DOHH2 (cell line): ENCODE data around the gene POP4.

Experiments
- H3F3A ChIP-seq: fragments of 200-600 bp; sonication (generic), shearing (Covaris generic); 2 replicates; pipeline ENCODE4 v1.6.0; 2016; ENCODE audit warnings: antibody characterized with exemption, mild to moderate bottlenecking; ENCODE audit not compliant: control insufficient read depth, insufficient read depth
- H3K27ac ChIP-seq: fragments of 200-600 bp; sonication (generic); 2 replicates; pipeline ENCODE4 v1.5.1; 2014; ENCODE audit warnings: low read depth, mild to moderate bottlenecking, low read length, moderate library complexity
- H3K27me3 ChIP-seq: fragments of 200-600 bp; sonication (generic); 2 replicates; pipeline ENCODE4 v1.6.1; 2014; ENCODE audit warnings: mild to moderate bottlenecking, low read length, mixed read lengths; ENCODE audit not compliant: control insufficient read depth
- H3K36me3 ChIP-seq: fragments of 200-600 bp; sonication (generic); 2 replicates; pipeline ENCODE4 v1.6.1; 2014; ENCODE audit warnings: mild to moderate bottlenecking, low read length, moderate library complexity, mixed read lengths; ENCODE audit not compliant: control insufficient read depth
- H3K4me1 ChIP-seq: fragments of 200-600 bp; sonication (generic); 2 replicates; pipeline ENCODE4 v1.6.1; 2014; ENCODE audit warnings: mild to moderate bottlenecking, low read length, mixed read lengths; ENCODE audit not compliant: control insufficient read depth
- H3K4me2 ChIP-seq: fragments of 200-600 bp; sonication (generic); 2 replicates; pipeline ENCODE4 v1.6.0; 2014; ENCODE audit warnings: mild to moderate bottlenecking, low read length, moderate library complexity
- H3K4me3 ChIP-seq: fragments of 200-600 bp; sonication (generic); 2 replicates; pipeline ENCODE4 v1.5.1; 2014; ENCODE audit warnings: mild to moderate bottlenecking, low read length, mixed read lengths
- H3K79me2 ChIP-seq: fragments of 200-600 bp; sonication (generic); 2 replicates; pipeline ENCODE4 v1.6.1; 2014; ENCODE audit warnings: mild to moderate bottlenecking, low read length, mixed read lengths; ENCODE audit not compliant: control insufficient read depth
- H3K9me2 ChIP-seq: fragments of 200-600 bp; sonication (generic); replicated peaks from 2 replicates; pipeline ENCODE4 v1.6.1; 2014; ENCODE audit warnings: mild to moderate bottlenecking, low read length, mixed read lengths; ENCODE audit not compliant: control insufficient read depth
- H3K9me3 ChIP-seq: fragments of 200-600 bp; sonication (generic); 2 replicates; pipeline ENCODE4 v1.6.1; 2014; ENCODE audit warnings: antibody characterized with exemption, low read length, mixed read lengths; ENCODE audit not compliant: control insufficient read depth, insufficient read depth
- H4K20me1 ChIP-seq: fragments of 200-600 bp; sonication (generic); 2 replicates; pipeline ENCODE4 v1.6.0; 2014; ENCODE audit warnings: low read depth, mild to moderate bottlenecking, antibody characterized with exemption, low read length, moderate library complexity; ENCODE audit not compliant: control insufficient read depth, insufficient read depth
- CTCF ChIP-seq: fragments of 200-600 bp; sonication (generic); IDR thresholded peaks from one replicate; pipeline ENCODE4 v1.5.1; 2014; ENCODE audit warnings: antibody characterized with exemption, mild to moderate bottlenecking, low read depth, low read length; ENCODE audit not compliant: poor library complexity, severe bottlenecking
- EZH2phosphoT487 ChIP-seq: fragments of 200-600 bp; sonication (generic); IDR thresholded peaks from 2 replicates; pipeline ENCODE4 v1.6.1; 2017; ENCODE audit warnings: borderline replicate concordance, mild to moderate bottlenecking, antibody characterized with exemption, low read length, moderate library complexity, mixed read lengths

POP4 gene

GRCh38 chr19:29612801-29613595 lies 6.9 kb downstream of the POP4 start:
- H3K27ac ChIP-seq: no peak overlapping the region
- no peaks in the 10 kb centered on the region for H3K9me2 ChIP-seq
- no peaks in the 10 kb centered on the region for H3K27me3 ChIP-seq
- H3K4me2 ChIP-seq: no peak overlapping the region
- H3K4me3 ChIP-seq: no peak overlapping the region
- peaks cover 13% of the 10 kb centered on the region for H3K4me1 ChIP-seq
- TF ChIP-seq CTCF (no peak), EZH2phosphoT487 (no peak)
- H3K79me2 ChIP-seq: no peaks in the 10 kb centered on the region
- H3F3A ChIP-seq: no peaks in the 10 kb centered on the region
- peaks cover 70% of the 10 kb centered on the region for H3K36me3 ChIP-seq
- no peaks in the 10 kb centered on the region for H3K9me3 ChIP-seq
- H4K20me1 ChIP-seq: no peaks in the 10 kb centered on the region

DNA sequence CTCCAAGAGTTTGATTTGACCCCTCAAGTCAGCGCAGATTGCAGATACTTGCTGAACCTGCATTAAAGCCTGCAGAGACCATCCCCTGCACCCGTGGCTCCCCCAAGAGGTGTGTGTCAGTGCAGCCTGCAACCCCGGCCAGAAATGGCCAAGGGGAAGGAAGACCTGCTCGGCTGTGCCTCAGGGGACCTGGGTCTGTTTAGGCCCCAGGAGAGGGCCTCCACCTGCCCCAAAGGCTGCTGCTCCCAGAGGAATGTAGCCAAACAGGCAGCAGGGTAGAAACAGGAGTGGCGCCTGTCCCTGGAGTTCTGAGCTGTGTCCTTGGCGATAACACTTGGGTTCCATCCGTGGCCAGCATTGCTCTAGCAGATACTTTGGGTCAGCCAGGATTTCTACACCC lies 8.0 kb downstream of the POP4 start:
- Histone ChIP-seq H3K4me3 (no peak overlapping the region), H4K20me1 (no peaks in the 10 kb centered on the region), H3K79me2 (no peaks in the 10 kb centered on the region), H3F3A (no peaks in the 10 kb centered on the region), H3K36me3 (peaks cover 64% of the 10 kb centered on the region), H3K27me3 (no peaks in the 10 kb centered on the region), H3K27ac (no peak overlapping the region), H3K9me2 (no peaks in the 10 kb centered on the region), H3K4me1 (peaks cover 13% of the 10 kb centered on the region), H3K4me2 (no peak overlapping the region), H3K9me3 (no peaks in the 10 kb centered on the region)
- no peak for TF ChIP-seq CTCF
- no peak for TF ChIP-seq EZH2phosphoT487

- no peaks in the 10 kb centered on the region for H4K20me1 ChIP-seq
- no peaks in the 10 kb centered on the region for H3K9me3 ChIP-seq
- H3K27me3 ChIP-seq: no peaks in the 10 kb centered on the region
- TF ChIP-seq CTCF (no peak), EZH2phosphoT487 (no peak)
- H3K4me3 ChIP-seq: no peak overlapping the region
- peaks cover 13% of the 10 kb centered on the region for H3K4me1 ChIP-seq
- peaks cover 57% of the 10 kb centered on the region for H3K36me3 ChIP-seq
- H3F3A ChIP-seq: no peaks in the 10 kb centered on the region
- H3K79me2 ChIP-seq: no peaks in the 10 kb centered on the region
- no peak overlapping the region for H3K27ac ChIP-seq
- no peaks in the 10 kb centered on the region for H3K9me2 ChIP-seq
- no peak overlapping the region for H3K4me2 ChIP-seq
Observed at GRCh38 chr19:29614780-29615179, 8.7 kb downstream of the POP4 start.
